Measurements from ENCODE around the gene ARHGAP8. TPM values are rescaled to one million over a fixed set of nuclear protein-coding genes. Genes with fewer than 3 reads are reported as not detected.

Gene ARHGAP8
- total and polyA plus RNA-seq, 10 of the 15 experiments (the other 5 are each of a cell fraction or from before 2014, with no cell fraction given), result 0.33 TPM; not detected in 9

DNA sequence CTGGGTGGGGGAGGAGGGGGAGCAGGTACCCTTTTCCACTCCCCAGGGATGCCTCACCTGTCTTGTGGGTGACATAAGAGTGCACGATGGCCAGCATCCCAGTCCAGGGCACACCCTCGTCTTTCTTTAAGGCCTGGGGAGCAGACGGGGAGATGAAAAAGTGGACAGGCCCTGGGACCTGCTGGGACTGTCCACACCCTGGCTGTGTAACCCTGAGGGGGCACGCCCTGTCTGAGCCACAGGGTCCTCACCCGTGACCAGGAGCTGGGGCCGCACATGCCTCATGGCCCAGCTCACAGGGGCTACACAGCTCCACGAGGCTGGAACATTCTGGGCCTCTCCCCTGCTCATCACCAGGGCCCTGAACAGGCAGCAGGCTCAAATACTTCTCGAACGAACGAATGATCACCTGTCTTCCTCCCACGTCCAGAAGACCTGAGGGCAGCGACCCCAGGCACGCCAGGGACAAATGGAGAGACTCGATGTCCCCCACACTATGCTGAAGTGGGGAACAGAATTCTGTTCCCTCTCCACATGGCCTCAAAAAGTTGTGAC, 133.5 kb downstream of the ARHGAP8 start:
- in situ Hi-C loops (cut with MboI) (loop anchor here (25.0 kb wide), 1 partner anchor 524 kb away; no protein-coding TSS in a partner anchor), intact Hi-C loops (cut with micrococcal nuclease; ENCODE audit: unreplicated experiment) (no loop called here)
- no peak overlapping the region for H3K4me2 ChIP-seq (ENCODE audit: control insufficient read depth, insufficient read depth)
- no peaks in the 10 kb centered on the region for H3K4me1 ChIP-seq (ENCODE audit: control insufficient read depth, insufficient read depth, low read length)
- CTCF ChIA-PET, result no interaction called here
- no peak for DNase-seq (ENCODE audit: low read depth, low spot score)
- H2AFZ ChIP-seq (ENCODE audit: control insufficient read depth, low read depth, low read length), result no peak overlapping the region
- SMC1A ChIA-PET (ENCODE audit: uncharacterized antibody, unreplicated experiment), result no interaction called here
- no peaks in the 10 kb centered on the region for H3K79me2 ChIP-seq (ENCODE audit: control insufficient read depth, insufficient read depth, low read length)
- ATAC-seq, result no peak
- no peaks in the 10 kb centered on the region for H4K20me1 ChIP-seq (ENCODE audit: control insufficient read depth, insufficient read depth)
- POLR2A ChIA-PET, result no interaction called here
- no peaks in the 10 kb centered on the region for H3K9me3 ChIP-seq (replicated peaks; ENCODE audit: control insufficient read depth, insufficient read depth, low read length)
- H3K27me3 ChIP-seq (replicated peaks in 1 of 2; ENCODE audit: control insufficient read depth in 2 of 2, insufficient read depth in 2 of 2, low read length in 1 of 2), result no peaks in the 10 kb centered on the region
- TF ChIP-seq ZNF622 (IDR thresholded peaks at IDR 0.05), result no peak
- TF ChIP-seq, protein P1, sequence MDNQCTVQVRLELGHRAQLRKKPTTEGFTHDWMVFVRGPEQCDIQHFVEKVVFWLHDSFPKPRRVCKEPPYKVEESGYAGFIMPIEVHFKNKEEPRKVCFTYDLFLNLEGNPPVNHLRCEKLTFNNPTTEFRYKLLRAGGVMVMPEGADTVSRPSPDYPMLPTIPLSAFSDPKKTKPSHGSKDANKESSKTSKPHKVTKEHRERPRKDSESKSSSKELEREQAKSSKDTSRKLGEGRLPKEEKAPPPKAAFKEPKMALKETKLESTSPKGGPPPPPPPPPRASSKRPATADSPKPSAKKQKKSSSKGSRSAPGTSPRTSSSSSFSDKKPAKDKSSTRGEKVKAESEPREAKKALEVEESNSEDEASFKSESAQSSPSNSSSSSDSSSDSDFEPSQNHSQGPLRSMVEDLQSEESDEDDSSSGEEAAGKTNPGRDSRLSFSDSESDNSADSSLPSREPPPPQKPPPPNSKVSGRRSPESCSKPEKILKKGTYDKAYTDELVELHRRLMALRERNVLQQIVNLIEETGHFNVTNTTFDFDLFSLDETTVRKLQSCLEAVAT (IDR thresholded peaks at IDR 0.05), result no peak
- TF ChIP-seq CHD4 (IDR thresholded peaks at IDR 0.05), result no peak
- TF ChIP-seq MYB (IDR thresholded peaks at IDR 0.05; ENCODE audit: borderline replicate concordance, low read depth, low read length), result no peak
- TF ChIP-seq HCFC1 (IDR thresholded peaks at IDR 0.05; ENCODE audit: low read length), result no peak
- TF ChIP-seq NRF1 (conservative IDR thresholded peaks at IDR 0.05; ENCODE audit: low read depth, low read length), result no peak
- TF ChIP-seq BACH1 (IDR thresholded peaks at IDR 0.05; ENCODE audit: borderline replicate concordance), result no peak
- TF ChIP-seq REST (IDR thresholded peaks at IDR 0.05; ENCODE audit: low read depth, low read length), result no peak
- no peak for TF ChIP-seq TARDBP (IDR thresholded peaks at IDR 0.05; ENCODE audit: borderline replicate concordance)
- TF ChIP-seq, protein P2, sequence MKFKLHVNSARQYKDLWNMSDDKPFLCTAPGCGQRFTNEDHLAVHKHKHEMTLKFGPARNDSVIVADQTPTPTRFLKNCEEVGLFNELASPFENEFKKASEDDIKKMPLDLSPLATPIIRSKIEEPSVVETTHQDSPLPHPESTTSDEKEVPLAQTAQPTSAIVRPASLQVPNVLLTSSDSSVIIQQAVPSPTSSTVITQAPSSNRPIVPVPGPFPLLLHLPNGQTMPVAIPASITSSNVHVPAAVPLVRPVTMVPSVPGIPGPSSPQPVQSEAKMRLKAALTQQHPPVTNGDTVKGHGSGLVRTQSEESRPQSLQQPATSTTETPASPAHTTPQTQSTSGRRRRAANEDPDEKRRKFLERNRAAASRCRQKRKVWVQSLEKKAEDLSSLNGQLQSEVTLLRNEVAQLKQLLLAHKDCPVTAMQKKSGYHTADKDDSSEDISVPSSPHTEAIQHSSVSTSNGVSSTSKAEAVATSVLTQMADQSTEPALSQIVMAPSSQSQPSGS (IDR thresholded peaks at IDR 0.05; ENCODE audit: low read length), result no peak
- TF ChIP-seq CEBPB (IDR thresholded peaks at IDR 0.05; ENCODE audit: borderline replicate concordance in 1 of 2, low read depth in 2 of 2, low read length in 2 of 2), result no peak
- TF ChIP-seq FOS (IDR thresholded peaks at IDR 0.05; ENCODE audit: borderline replicate concordance, extremely low read depth, insufficient read length), result no peak
- no peak for TF ChIP-seq TCF12 (IDR thresholded peaks at IDR 0.05; ENCODE audit: low read depth, low read length)
- no peak for TF ChIP-seq CHD1 (IDR thresholded peaks at IDR 0.05; ENCODE audit: low read depth, low read length)
- no peak for TF ChIP-seq STAT1 (conservative IDR thresholded peaks at IDR 0.05)
- TF ChIP-seq SUZ12 (IDR thresholded peaks at IDR 0.05; ENCODE audit: unreplicated experiment), result no peak
- no peak for TF ChIP-seq PAX5 (IDR thresholded peaks at IDR 0.05; ENCODE audit: borderline replicate concordance, low read depth, low read length)
- TF ChIP-seq POLR2A (IDR thresholded peaks at IDR 0.05; ENCODE audit: low read depth, low read length), result no peak
- no peak for TF ChIP-seq ETV6 (conservative IDR thresholded peaks at IDR 0.05 in 1 of 2, IDR thresholded peaks at IDR 0.05 in 1 of 2; ENCODE audit: borderline replicate concordance in 1 of 2, low read depth in 1 of 2)
- WGBS (ENCODE audit: insufficient coverage, insufficient replicate concordance, low lambda C conversion rate, missing lambda C conversion rate), result 4% methylated on average over 13 of the region's 14 CpGs
- H3K36me3 ChIP-seq (ENCODE audit: control insufficient read depth in 2 of 2, insufficient read depth in 2 of 2, low read length in 1 of 2), result no peaks in the 10 kb centered on the region
- H3K9ac ChIP-seq (ENCODE audit: control insufficient read depth, insufficient read depth, low read length), result no peak overlapping the region
- RAD21 ChIA-PET (ENCODE audit: unreplicated experiment), result no interaction called here
- H3K4me3 ChIP-seq, result no peak overlapping the region
- no peak overlapping the region for H3K27ac ChIP-seq (ENCODE audit: control insufficient read depth, insufficient read depth)
- BruUV-seq (replicated peaks), result no TSS peak
- no peak for FAIRE-seq

All from GM12878 (cell line).